WTC11 (cell line): ENCODE results near the gene HHIPL2. TPM values are rescaled to one million over a fixed set of nuclear protein-coding genes. Genes with fewer than 3 reads are reported as not detected.

ENCODE experiments used
- ATAC-seq: fragments of 200-7000 bp; cut with Tn5 transposase; 2 replicates; pipeline ENCODE4 v1.10.0; 2021; ENCODE audit warnings: mild to moderate bottlenecking, moderate library complexity
- CTCF ChIA-PET: fragments of 300-600 bp; sonication (Branson Sonifier 250); formaldehyde crosslinking; loops from one replicate; lab custom pipeline; 2021; ENCODE audit warnings: antibody characterized with exemption; lab: Charles Lee
- POLR2A ChIA-PET: fragments of 350-600 bp; sonication (Branson Sonifier 250); formaldehyde crosslinking; loops from one replicate; lab custom pipeline; 2021; ENCODE audit warnings: antibody characterized with exemption; lab: Charles Lee
- DNase-seq: peaks from one replicate; pipeline ENCODE4 v3.0.0; 2021; ENCODE audit warnings: low spot score
- H3K27ac Mint-ChIP-seq: 2 replicates; pipeline ENCODE4 v1.8.0; 2021; ENCODE audit warnings: mixed read lengths
- H3K27me3 Mint-ChIP-seq: 2 replicates; pipeline ENCODE4 v1.8.0; 2021; ENCODE audit warnings: low read depth, mild to moderate bottlenecking, moderate library complexity, mixed read lengths
- H3K36me3 Mint-ChIP-seq: 2 replicates; pipeline ENCODE4 v1.8.0; 2021; ENCODE audit warnings: mixed read lengths
- H3K4me1 Mint-ChIP-seq: 2 replicates; pipeline ENCODE4 v1.8.0; 2022; ENCODE audit warnings: mixed read lengths
- H3K4me3 Mint-ChIP-seq: 2 replicates; pipeline ENCODE4 v1.8.0; 2021; ENCODE audit warnings: mild to moderate bottlenecking, moderate library complexity, mixed read lengths
- H3K9me3 Mint-ChIP-seq: 2 replicates; pipeline ENCODE4 v1.8.0; 2021; ENCODE audit warnings: mixed read lengths
- CREB1 ChIP-seq: sonication (generic); formaldehyde crosslinking; IDR thresholded peaks from 2 replicates; pipeline ENCODE4 v1.8.0; 2023; ENCODE audit warnings: mild to moderate bottlenecking, missing genetic modification reagents
- CREM ChIP-seq: sonication (generic); formaldehyde crosslinking; IDR thresholded peaks from 2 replicates; pipeline ENCODE4 v1.8.1; 2022; ENCODE audit warnings: mild to moderate bottlenecking, missing genetic modification reagents, moderate library complexity
- FOXK1 ChIP-seq: sonication (generic); formaldehyde crosslinking; IDR thresholded peaks from 2 replicates; pipeline ENCODE4 v1.8.0; 2022; ENCODE audit warnings: mild to moderate bottlenecking, moderate library complexity, missing genetic modification reagents
- FOXP1 ChIP-seq: sonication (generic); formaldehyde crosslinking; IDR thresholded peaks from 2 replicates; pipeline ENCODE4 v1.8.0; 2022; ENCODE audit warnings: missing genetic modification reagents, mild to moderate bottlenecking, moderate library complexity, borderline replicate concordance
- GABPB1 ChIP-seq: sonication (generic); formaldehyde crosslinking; IDR thresholded peaks from 2 replicates; pipeline ENCODE4 v1.8.1; 2023; ENCODE audit warnings: mild to moderate bottlenecking, missing genetic modification reagents
- HMGA2 ChIP-seq: fragments of 250-450 bp; sonication (Bioruptor Pico); IDR thresholded peaks from 2 replicates; pipeline ENCODE4 v1.4.0; 2021; ENCODE audit warnings: mild to moderate bottlenecking, moderate library complexity
- JAZF1 ChIP-seq: fragments of 250-450 bp; sonication (Bioruptor Pico); IDR thresholded peaks from 2 replicates; pipeline ENCODE4 v1.9.0; 2021; ENCODE audit warnings: moderate library complexity, mild to moderate bottlenecking, inconsistent platforms
- MYBL2 ChIP-seq: sonication (generic); formaldehyde crosslinking; IDR thresholded peaks from 2 replicates; pipeline ENCODE4 v1.8.1; 2023; ENCODE audit warnings: mild to moderate bottlenecking, moderate library complexity, missing genetic modification reagents
- NFE2L1 ChIP-seq: sonication (generic); formaldehyde crosslinking; IDR thresholded peaks from 2 replicates; pipeline ENCODE4 v1.8.1; 2023; ENCODE audit warnings: missing genetic modification reagents
- NR2C2 ChIP-seq: sonication (generic); formaldehyde crosslinking; IDR thresholded peaks from 2 replicates; pipeline ENCODE4 v1.8.0; 2022; ENCODE audit warnings: mild to moderate bottlenecking, missing genetic modification reagents
- RORB ChIP-seq: fragments of 250-450 bp; sonication (Bioruptor Pico); IDR thresholded peaks from 2 replicates; pipeline ENCODE4 v1.9.0; 2021; ENCODE audit warnings: mild to moderate bottlenecking
- SP1 ChIP-seq: sonication (generic); formaldehyde crosslinking; conservative IDR thresholded peaks from 2 replicates; pipeline ENCODE4 v1.8.1; 2022; ENCODE audit warnings: missing genetic modification reagents
- TP53 ChIP-seq: sonication (generic); formaldehyde crosslinking; IDR thresholded peaks from 2 replicates; pipeline ENCODE4 v1.8.1; 2023; ENCODE audit warnings: mild to moderate bottlenecking, missing genetic modification reagents
- ZNF219 ChIP-seq: sonication (generic); formaldehyde crosslinking; IDR thresholded peaks from 2 replicates; pipeline ENCODE4 v1.8.0; 2023; ENCODE audit warnings: missing genetic modification reagents, mild to moderate bottlenecking, borderline replicate concordance
- ZNF232 ChIP-seq: sonication (generic); formaldehyde crosslinking; IDR thresholded peaks from 2 replicates; pipeline ENCODE4 v1.8.0; 2022; ENCODE audit warnings: mild to moderate bottlenecking, missing genetic modification reagents
- total RNA-seq: library from RNA; stranded (reverse); gene quantifications from 3 replicates; pipeline ENCODE4 v1.2.3, GENCODE V29; 2021
- TF ChIP-seq, protein P1 (sequence below): fragments of 250-450 bp; sonication (Bioruptor Pico); IDR thresholded peaks from 2 replicates; pipeline ENCODE4 v1.8.0; 2021; ENCODE audit warnings: mild to moderate bottlenecking
- TF ChIP-seq, protein P2 (sequence below): sonication (generic); formaldehyde crosslinking; IDR thresholded peaks from 2 replicates; pipeline ENCODE4 v1.8.1; 2022; ENCODE audit warnings: mild to moderate bottlenecking, missing genetic modification reagents, moderate library complexity, borderline replicate concordance
- TF ChIP-seq, protein P3 (sequence below): sonication (generic); formaldehyde crosslinking; IDR thresholded peaks from 2 replicates; pipeline ENCODE4 v1.8.1; 2023; ENCODE audit warnings: mild to moderate bottlenecking, missing genetic modification reagents
- TF ChIP-seq, protein P4 (sequence below): sonication (generic); formaldehyde crosslinking; IDR thresholded peaks from 2 replicates; pipeline ENCODE4 v1.8.0; 2022; ENCODE audit warnings: mild to moderate bottlenecking, missing genetic modification reagents
- TF ChIP-seq, protein P5 (sequence below): sonication (generic); formaldehyde crosslinking; IDR thresholded peaks from 2 replicates; pipeline ENCODE4 v1.8.1; 2023; ENCODE audit warnings: mild to moderate bottlenecking, moderate library complexity, missing genetic modification reagents
- TF ChIP-seq, protein P6 (sequence below): sonication (generic); formaldehyde crosslinking; IDR thresholded peaks from 2 replicates; pipeline ENCODE4 v1.8.0; 2023; ENCODE audit warnings: missing genetic modification reagents, mild to moderate bottlenecking, borderline replicate concordance

The HHIPL2 gene
- total RNA-seq, 1 experiment from 2014 or later = 0.11 TPM

DNA sequence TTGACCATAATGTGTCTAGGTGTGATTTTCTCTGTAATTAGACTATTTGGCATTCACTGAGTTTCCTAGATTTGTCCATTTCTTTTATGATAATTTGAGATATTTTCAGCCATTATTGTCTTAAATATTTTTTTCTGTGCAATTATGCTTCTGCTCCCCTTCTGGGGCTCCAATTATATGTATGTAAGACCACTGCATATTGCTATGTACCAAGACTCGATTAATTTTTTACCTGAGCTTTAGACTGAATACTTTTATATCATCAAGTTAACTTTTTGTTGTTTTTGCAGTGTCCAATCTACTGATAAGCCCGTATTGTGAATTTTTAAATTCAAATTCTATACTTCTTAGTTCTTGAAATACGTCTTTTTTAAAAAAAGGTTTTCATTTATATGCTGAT, 46.9 kb upstream of the HHIPL2 start (continued):
- TF ChIP-seq, protein P1, sequence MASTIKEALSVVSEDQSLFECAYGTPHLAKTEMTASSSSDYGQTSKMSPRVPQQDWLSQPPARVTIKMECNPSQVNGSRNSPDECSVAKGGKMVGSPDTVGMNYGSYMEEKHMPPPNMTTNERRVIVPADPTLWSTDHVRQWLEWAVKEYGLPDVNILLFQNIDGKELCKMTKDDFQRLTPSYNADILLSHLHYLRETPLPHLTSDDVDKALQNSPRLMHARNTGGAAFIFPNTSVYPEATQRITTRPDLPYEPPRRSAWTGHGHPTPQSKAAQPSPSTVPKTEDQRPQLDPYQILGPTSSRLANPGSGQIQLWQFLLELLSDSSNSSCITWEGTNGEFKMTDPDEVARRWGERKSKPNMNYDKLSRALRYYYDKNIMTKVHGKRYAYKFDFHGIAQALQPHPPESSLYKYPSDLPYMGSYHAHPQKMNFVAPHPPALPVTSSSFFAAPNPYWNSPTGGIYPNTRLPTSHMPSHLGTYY (CRISPR knock-in tag) = no peak
- TF ChIP-seq, protein P2, sequence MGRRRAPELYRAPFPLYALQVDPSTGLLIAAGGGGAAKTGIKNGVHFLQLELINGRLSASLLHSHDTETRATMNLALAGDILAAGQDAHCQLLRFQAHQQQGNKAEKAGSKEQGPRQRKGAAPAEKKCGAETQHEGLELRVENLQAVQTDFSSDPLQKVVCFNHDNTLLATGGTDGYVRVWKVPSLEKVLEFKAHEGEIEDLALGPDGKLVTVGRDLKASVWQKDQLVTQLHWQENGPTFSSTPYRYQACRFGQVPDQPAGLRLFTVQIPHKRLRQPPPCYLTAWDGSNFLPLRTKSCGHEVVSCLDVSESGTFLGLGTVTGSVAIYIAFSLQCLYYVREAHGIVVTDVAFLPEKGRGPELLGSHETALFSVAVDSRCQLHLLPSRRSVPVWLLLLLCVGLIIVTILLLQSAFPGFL = no peak

DNA sequence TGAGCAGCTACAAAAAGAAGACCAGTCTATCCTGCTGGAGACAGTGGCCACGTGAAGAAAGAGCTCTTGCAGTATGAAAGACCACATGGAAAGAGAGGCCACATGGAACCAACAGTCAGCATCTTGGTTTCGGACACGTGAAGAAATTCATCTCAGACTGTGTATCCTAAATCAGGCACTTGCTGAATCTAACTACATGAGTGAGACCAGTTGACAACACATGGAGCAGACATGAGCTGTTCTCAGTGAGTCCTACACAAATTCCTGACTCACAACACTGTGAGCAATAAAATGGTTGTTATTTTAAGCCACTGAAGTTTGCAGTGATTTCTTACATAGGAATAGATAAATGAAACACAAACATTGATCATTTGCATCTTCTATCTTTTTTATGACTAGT, 44.3 kb upstream of the HHIPL2 start:
- Mint-ChIP-seq H3K27me3 (0 out of 2 replicates have a peak, but pooled peaks cover 6% of the 10 kb centered on the region), H3K4me1 (peaks cover 19% of the 10 kb centered on the region), H3K9me3 (peaks cover 10% of the 10 kb centered on the region), H3K4me3 (no peak overlapping the region), H3K36me3 (peaks cover 10% of the 10 kb centered on the region), H3K27ac (no peak overlapping the region)
- CTCF ChIA-PET = interaction anchor here (1.2 kb wide), 1 partner anchor 42 kb away, joined by 3 read pairs; no protein-coding TSS in a partner anchor
- POLR2A ChIA-PET = no interaction called here
- no peak for TF ChIP-seq HMGA2 (CRISPR knock-in tag)
- no peak for TF ChIP-seq ZNF219 (CRISPR knock-in tag)
- TF ChIP-seq, protein P3, sequence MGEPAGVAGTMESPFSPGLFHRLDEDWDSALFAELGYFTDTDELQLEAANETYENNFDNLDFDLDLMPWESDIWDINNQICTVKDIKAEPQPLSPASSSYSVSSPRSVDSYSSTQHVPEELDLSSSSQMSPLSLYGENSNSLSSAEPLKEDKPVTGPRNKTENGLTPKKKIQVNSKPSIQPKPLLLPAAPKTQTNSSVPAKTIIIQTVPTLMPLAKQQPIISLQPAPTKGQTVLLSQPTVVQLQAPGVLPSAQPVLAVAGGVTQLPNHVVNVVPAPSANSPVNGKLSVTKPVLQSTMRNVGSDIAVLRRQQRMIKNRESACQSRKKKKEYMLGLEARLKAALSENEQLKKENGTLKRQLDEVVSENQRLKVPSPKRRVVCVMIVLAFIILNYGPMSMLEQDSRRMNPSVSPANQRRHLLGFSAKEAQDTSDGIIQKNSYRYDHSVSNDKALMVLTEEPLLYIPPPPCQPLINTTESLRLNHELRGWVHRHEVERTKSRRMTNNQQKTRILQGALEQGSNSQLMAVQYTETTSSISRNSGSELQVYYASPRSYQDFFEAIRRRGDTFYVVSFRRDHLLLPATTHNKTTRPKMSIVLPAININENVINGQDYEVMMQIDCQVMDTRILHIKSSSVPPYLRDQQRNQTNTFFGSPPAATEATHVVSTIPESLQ = no peak
- TF ChIP-seq FOXP1 = no peak
- no peak for TF ChIP-seq ZNF232 (CRISPR knock-in tag)
- no peak for TF ChIP-seq RORB (CRISPR knock-in tag)
- no peak for TF ChIP-seq NFE2L1 (CRISPR knock-in tag)
- DNase-seq = no peak
- ATAC-seq = no peak

DNA sequence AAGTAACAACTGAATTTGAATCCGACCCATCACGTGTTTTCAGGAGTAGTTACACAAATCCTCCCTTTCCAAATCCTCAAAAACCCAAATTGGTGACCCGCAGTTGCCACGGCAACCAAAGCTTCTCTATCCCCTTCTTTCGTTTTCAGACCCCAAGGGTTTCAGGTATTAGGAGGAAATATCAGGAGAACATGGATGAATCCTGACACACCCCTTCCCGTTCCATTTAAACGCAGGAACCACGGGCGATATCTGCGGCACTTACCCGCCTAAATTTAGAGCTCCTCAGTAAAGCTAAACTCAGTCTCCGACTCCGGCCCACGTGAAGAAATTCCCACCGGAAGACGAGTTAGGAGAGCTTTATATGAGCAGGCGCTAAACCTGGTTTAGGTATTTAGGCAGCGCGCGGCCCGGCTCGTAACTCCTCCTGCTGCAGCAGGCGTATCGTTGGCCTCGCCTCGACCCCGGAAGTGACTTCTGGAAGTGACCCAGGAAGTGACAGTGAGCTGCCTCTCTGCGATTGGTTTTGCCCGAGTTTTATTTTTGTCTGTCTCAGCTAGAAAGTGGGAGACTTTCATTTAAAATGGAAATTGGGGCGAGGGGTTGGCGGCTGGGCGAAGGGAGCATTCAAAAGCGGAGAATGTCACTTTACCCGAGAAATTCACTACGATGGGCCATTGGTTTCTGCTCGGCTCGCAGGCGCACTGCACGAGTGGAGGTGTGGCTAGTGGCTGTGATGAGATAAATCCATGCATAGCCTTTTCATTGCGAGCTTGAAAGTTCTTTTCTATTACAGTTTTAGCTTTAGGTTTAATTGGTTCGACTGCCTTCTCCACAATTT, 41.8 kb upstream of the HHIPL2 start, which contains the start of gene TAF1A:
TSS of gene TAF1A (minus strand) at position 472 of the 841 bp plus-strand sequence.
- Mint-ChIP-seq H3K4me3 (peak within 1 kb of the TSS; percentile 91), H3K9me3 (peaks cover 2% of the 10 kb centered on the region), H3K4me1 (peaks cover 19% of the 10 kb centered on the region), H3K27ac (peak within 1 kb of the TSS; percentile 92), H3K36me3 (peaks cover 22% of the 10 kb centered on the region), H3K27me3 (0 out of 2 replicates have a peak, but pooled peaks cover 6% of the 10 kb centered on the region)
- DNase-seq = peak; percentile 80
- ATAC-seq = peak; percentile 99
- CTCF ChIA-PET = interaction anchor here (1.6 to 1.7 kb wide), 2 partner anchors 28 to 45 kb away, joined by 3 to 16 read pairs; no protein-coding TSS in a partner anchor
- POLR2A ChIA-PET = interaction anchor here (0.6 to 1.6 kb wide), 4 partner anchors 45 to 268 kb away, joined by 3 to 7 read pairs (median 4); no protein-coding TSS in a partner anchor
- TF ChIP-seq TP53 (CRISPR knock-in tag) (no peak), GABPB1 (CRISPR knock-in tag) (peak; percentile 49; the same call in 1 of the 2 replicates), MYBL2 (0 out of 2 replicates have a peak, but pooled peaks have one; percentile 55), FOXK1 (CRISPR knock-in tag) (peak; percentile 84), NR2C2 (peak; percentile 87), SP1 (0 out of 2 replicates have a peak, but pooled peaks have one; percentile 21), JAZF1 (CRISPR knock-in tag) (no peak), CREB1 (CRISPR knock-in tag) (no peak), CREM (CRISPR knock-in tag) (0 out of 2 replicates have a peak, but pooled peaks have one; percentile 24)
- TF ChIP-seq, protein P4, sequence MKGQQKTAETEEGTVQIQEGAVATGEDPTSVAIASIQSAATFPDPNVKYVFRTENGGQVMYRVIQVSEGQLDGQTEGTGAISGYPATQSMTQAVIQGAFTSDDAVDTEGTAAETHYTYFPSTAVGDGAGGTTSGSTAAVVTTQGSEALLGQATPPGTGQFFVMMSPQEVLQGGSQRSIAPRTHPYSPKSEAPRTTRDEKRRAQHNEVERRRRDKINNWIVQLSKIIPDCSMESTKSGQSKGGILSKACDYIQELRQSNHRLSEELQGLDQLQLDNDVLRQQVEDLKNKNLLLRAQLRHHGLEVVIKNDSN (CRISPR knock-in tag) = peak; percentile 47; the same call in 1 of the 2 replicates
- TF ChIP-seq, protein P5, sequence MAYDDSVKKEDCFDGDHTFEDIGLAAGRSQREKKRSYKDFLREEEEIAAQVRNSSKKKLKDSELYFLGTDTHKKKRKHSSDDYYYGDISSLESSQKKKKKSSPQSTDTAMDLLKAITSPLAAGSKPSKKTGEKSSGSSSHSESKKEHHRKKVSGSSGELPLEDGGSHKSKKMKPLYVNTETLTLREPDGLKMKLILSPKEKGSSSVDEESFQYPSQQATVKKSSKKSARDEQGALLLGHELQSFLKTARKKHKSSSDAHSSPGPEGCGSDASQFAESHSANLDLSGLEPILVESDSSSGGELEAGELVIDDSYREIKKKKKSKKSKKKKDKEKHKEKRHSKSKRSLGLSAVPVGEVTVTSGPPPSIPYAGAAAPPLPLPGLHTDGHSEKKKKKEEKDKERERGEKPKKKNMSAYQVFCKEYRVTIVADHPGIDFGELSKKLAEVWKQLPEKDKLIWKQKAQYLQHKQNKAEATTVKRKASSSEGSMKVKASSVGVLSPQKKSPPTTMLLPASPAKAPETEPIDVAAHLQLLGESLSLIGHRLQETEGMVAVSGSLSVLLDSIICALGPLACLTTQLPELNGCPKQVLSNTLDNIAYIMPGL = peak; percentile 31; the same call in 1 of the 2 replicates
- TF ChIP-seq, protein P6, sequence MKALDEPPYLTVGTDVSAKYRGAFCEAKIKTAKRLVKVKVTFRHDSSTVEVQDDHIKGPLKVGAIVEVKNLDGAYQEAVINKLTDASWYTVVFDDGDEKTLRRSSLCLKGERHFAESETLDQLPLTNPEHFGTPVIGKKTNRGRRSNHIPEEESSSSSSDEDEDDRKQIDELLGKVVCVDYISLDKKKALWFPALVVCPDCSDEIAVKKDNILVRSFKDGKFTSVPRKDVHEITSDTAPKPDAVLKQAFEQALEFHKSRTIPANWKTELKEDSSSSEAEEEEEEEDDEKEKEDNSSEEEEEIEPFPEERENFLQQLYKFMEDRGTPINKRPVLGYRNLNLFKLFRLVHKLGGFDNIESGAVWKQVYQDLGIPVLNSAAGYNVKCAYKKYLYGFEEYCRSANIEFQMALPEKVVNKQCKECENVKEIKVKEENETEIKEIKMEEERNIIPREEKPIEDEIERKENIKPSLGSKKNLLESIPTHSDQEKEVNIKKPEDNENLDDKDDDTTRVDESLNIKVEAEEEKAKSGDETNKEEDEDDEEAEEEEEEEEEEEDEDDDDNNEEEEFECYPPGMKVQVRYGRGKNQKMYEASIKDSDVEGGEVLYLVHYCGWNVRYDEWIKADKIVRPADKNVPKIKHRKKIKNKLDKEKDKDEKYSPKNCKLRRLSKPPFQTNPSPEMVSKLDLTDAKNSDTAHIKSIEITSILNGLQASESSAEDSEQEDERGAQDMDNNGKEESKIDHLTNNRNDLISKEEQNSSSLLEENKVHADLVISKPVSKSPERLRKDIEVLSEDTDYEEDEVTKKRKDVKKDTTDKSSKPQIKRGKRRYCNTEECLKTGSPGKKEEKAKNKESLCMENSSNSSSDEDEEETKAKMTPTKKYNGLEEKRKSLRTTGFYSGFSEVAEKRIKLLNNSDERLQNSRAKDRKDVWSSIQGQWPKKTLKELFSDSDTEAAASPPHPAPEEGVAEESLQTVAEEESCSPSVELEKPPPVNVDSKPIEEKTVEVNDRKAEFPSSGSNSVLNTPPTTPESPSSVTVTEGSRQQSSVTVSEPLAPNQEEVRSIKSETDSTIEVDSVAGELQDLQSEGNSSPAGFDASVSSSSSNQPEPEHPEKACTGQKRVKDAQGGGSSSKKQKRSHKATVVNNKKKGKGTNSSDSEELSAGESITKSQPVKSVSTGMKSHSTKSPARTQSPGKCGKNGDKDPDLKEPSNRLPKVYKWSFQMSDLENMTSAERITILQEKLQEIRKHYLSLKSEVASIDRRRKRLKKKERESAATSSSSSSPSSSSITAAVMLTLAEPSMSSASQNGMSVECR (CRISPR knock-in tag) = peak; percentile 77; the same call in 1 of the 2 replicates
